ENCODE results near the gene RBM14.
A peak's percentile ranks its signal among the peaks of the same experiment; 100 is the strongest.
"Not testable (repeated sequence)": the region's sequence is repeated elsewhere in the genome, so short reads cannot be mapped to it uniquely, and the experiment has no call there.

RBM14 gene

GRCh38 chr11:66600219-66600618 is 16.2 kb upstream of the RBM14 start:
- no peak for DNase-seq (ENCODE audit: low spot score)

DNA sequence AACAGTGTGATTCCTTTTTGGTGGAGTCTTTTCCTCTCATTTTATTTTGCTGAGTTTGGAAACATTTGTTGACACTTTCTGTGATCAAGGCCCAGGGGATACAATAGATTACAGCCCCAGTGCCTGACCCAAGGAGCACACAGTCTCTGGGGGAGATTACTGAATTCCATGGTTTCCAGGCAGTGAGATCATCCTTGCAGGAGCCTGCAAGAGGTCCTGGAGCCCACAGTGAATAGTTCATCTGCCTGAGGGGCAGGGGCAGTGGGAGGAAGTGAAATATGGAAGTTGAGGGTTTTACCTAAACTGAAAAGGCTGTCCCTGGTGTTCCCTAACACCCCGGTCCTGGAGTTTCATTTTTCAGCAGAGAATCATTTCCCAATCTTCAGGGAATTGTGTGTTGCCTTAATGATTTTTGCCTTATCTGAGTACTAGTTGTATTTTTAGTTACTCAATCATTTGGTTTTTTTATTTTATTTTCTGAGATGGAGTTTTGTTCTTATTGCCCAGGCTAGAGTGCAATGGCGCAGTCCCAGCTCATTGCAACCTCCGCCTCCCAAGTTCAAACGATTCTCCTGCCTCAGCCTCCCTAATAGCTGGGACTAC is 15.7 kb upstream of the RBM14 start:
- no peak for DNase-seq (ENCODE audit: low spot score)

- DNase-seq (ENCODE audit: low spot score) = no peak
Observed at GRCh38 chr11:66603072-66603471, 13.4 kb upstream of the RBM14 start.

DNA sequence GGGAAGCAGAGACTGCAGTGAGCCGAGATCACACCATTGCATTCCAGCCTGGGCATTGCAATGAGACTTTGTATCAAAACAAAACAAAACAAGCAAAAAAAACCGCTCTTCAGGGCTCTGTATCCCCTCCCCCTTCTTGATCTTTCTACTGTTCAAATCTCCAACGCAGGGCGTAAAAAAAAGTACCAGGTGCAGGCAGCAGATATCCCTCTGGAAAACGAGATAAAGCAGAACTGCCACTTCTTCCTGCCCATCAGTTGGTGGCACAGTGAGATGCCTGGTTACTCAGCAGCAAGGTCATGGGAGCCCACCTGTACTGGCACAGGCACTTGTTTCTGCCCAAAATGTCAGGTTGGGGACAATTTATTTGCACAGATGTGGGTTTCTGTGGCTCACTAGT is 12.3 kb upstream of the RBM14 start:
- no peak for DNase-seq (ENCODE audit: low spot score)

GRCh38 chr11:66606608-66607007 is 9.8 kb upstream of the RBM14 start:
- not testable (repeated sequence) for DNase-seq (ENCODE audit: low spot score)

- peak; percentile 39 for DNase-seq (ENCODE audit: low spot score)
Observed at GRCh38 chr11:66607126-66607834, 9.2 kb upstream of the RBM14 start.

GRCh38 chr11:66609721-66610617 is 6.5 kb upstream of the RBM14 start:
- DNase-seq (ENCODE audit: low spot score) = no peak

DNA sequence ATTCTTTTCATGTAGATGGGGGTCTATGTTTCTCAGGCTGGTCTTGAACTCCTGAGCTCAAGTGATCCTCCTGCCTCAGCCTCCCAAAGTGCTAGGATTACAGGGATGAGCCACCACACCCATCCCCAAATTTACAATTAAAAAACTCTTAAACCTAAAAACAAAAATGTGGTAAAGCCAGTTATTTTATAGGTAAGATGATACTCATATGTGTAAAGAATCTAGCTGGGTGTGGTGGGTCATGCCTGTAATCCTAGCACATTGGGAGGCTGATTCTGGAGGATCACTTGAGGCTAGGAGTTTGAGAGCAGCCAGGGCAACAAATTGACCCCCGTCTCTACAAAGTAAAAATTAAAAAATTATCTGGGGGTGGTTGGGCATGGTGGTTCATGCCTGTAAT is 4.0 kb upstream of the RBM14 start:
- DNase-seq (ENCODE audit: low spot score) = no peak

DNA sequence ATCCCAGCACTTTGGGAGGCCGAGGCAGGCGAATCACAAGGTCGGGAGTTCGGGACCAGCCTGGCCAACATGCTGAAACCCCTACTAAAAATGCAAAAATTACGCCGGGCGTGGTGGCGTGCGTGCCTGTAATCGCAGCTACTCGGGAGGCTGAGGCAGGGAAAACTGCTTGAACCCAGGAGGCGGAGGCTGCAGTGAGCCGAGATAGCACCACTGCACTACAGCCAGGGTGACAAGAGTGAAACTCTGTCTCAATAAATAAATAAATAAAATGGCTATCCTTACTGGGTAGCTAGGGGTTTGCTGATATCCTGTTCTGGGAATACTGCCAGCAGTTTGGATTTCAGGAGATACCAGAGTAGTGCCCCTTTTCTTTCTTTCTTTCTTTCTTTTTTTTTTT is 2.4 kb upstream of the RBM14 start:
- DNase-seq (ENCODE audit: low spot score) = no peak

DNA sequence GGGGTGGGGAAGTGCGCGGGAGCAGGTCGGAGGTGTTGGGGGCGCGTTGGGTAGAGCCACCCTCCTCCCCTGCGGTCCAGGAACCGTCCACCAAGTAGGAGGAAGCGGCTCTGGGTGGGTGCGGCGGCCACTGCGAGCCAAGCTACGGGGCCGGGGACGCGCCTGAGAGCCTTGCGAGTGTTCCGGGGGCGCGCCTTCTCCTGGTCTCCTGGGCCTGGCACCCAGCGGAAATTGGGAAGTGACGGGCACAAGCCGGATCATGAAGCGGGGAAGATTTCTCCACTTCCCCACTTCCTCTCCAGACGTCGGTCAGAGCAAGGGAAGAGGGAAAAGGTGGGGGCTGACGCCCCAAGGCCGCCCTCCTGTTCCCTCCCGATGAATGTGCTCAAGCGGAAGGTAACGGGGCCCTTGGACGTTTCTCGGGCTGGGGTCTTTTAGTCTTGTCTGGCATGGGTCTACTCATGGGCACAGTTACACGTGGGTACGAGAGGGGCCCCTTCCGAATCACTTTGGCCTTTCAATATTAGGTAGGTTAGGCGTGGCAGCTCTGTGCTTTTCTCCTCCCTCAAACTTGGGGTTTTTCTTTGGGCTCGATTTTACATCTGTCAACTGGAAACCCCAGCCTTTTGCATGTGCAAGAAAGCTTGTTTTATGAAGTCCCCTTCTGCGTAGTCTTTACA is 865 bp downstream of the RBM14 start:
- peak; percentile 42 for DNase-seq (ENCODE audit: low spot score)

DNA sequence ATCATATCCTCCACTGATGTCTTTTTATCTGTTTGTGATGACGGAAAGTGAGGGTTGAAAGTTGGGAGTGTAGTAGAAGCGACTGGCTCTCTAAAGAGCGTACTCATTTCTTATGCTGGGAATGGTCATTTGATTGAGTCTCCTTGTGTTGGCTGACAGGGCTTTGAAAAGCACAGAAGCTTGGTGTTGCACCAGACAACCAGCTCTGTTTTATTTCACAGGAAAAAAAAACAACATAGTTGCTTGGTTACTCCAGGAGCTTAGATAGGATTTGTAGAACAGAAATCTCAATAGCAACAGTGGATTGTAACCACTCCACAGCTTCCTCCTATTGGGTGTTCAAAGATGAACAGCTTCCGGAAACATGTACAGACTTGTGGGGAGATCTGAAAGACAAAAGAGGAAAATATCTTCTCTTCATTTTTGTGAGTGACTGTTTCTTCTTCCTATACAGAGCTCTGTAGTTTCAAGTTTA is 2.7 kb downstream of the RBM14 start:
- DNase-seq (ENCODE audit: low spot score) = peak; percentile 73

- DNase-seq (ENCODE audit: low spot score) = no peak
Observed at GRCh38 chr11:66624450-66624849, 8.0 kb downstream of the RBM14 start.

DNA sequence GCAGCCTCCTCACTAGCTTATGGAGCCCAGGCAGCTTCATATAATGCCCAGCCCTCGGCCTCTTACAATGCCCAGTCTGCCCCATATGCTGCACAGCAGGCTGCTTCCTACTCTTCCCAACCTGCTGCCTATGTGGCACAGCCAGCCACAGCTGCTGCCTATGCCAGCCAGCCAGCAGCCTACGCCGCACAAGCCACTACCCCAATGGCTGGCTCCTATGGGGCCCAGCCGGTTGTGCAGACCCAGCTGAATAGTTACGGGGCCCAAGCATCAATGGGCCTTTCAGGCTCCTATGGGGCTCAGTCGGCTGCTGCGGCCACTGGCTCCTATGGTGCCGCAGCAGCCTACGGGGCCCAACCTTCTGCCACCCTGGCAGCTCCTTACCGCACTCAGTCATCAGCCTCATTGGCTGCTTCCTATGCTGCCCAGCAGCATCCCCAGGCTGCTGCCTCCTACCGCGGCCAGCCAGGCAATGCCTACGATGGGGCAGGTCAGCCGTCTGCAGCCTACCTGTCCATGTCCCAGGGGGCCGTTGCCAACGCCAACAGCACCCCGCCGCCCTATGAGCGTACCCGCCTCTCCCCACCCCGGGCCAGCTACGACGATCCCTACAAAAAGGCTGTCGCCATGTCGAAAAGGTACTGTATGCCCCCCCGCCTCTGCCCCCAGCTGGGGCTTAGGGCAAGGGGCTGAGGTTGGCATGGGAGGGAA is 8.8 kb downstream of the RBM14 start:
- no peak for DNase-seq (ENCODE audit: low spot score)

DNA sequence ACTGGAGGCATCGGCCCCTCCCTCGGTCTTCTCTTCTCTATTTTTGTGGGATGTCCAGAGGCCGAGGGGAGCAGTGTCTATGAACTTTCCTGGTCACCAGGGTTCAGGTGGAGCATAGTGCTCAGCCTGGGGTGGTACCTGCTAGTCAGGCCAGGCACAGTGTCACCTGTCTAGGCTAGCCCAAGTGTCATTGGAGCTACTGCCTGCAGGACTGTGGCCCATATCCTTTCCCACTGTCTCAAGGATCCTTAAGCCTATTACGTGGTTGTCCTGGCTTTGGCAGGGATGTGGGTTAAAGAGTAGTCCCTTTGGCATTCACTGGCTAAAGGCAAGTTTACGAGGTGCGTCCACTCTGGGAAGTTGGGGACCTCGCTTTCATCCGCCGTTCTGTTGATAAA is 9.3 kb downstream of the RBM14 start:
- DNase-seq (ENCODE audit: low spot score) = no peak

GRCh38 chr11:66626382-66626781 is 10.0 kb downstream of the RBM14 start:
- DNase-seq (ENCODE audit: low spot score) = no peak

DNA sequence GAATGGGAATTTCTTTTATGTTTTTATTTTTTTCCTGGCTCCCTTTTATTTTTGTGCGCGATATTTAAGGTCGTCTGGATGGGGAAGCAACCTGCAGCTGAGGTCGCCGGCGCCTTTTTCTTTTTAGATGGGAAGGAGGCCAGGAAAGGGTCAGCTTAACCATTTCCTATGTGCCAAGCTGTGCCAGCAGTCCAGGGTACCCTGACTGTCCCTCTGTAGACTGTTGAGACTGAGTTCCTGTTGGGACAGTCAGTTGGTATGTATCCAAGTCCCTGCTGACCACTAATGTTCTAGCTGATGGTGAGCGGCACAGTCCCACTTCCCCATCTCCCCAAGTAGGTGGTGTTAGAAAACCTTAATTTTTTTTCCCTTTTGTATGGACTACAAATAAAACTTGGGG is 10.5 kb downstream of the RBM14 start:
- no peak for DNase-seq (ENCODE audit: low spot score)

DNA sequence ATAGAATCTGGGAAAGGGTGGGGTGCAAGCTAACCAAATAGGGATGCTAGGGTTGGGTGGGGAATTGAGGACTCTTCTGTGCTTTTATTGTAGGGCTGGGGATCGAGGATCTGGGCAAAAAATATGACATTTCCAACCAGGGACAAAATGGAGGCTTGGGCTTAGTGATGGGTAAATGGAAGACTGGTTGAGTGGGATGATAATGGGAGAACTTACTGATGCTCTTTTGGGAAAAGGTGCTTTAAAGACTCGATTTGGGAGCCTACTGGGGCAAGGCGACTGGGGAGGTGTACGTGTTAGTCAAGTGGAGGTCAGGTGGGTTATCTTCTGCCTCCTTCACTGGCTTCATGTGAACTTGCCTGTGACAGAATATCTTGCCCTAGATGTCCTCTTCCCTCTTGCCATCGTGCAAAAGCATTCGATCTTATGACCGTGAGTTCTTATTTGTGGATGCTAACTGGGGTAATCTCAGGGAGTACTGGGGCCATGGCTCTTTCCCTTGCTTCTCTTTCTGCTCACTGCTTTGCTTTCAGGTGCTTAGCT is 11.7 kb downstream of the RBM14 start:
- DNase-seq (ENCODE audit: low spot score) = no peak

DNA sequence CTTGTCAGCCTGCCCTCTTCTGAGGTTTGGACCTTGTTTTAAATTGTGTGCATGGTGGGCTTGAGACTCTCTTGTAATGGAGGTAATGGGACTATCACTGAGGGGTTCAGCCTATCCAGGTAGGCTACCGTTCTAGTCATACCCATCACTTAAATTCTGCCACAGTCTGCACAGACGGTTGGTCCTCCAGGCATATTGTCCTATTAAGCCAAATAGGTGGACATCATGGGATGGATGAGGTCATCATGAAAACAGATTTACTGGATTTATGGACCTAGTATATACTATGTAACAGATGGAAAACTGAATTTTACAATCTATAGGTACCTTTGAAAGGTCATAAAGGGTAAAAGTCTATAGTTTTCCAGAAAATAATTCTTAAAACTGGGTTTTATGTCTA is 12.9 kb downstream of the RBM14 start:
- no peak for DNase-seq (ENCODE audit: low spot score)

DNA sequence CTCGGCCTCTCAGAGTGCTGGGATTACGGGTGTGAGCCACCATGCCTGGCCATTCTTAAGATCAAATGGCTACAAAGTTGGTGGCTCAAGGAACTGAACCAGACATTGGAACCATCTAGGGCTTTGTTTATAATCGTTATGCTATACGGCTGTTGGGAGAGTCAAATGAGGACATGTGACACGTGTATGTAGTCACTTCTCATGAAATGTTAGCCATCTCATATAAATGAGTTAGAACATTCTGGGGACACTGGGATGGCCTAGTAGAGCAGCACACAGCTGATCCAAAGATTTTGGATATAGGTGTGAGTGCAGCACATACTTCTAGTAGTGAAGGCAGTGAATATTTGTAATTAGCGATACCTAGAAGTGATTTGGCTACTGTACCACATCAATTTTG is 15.5 kb downstream of the RBM14 start:
- DNase-seq (ENCODE audit: low spot score) = no peak

DNA sequence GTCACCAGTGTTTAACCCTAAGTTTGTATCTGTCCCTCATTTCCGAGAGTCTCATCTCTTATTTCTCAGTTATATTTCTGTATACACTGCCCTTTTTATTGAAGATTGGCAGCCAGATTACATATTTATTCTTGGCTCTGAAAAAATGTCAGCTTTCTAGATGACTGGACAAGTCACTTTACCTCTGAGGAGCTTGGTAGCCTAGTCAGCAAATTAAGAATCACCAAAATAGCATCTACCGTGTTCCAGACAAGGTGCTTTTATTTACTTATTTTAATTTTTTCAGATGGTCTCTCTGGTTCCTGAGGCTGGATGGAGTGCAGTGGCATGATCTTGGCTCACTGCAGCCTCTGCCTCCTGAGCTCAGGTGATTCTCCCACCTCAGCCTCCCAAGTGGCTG is 16.5 kb downstream of the RBM14 start:
- no peak for DNase-seq (ENCODE audit: low spot score)

- DNase-seq (ENCODE audit: low spot score) = no peak
Observed at GRCh38 chr11:66636411-66636810, 20.0 kb downstream of the RBM14 start.
